Muscle layer of duodenum (tissue), 2 donors: ENCODE data around the gene ZDHHC14.

Experiments used
- H3K27ac ChIP-seq: one replicate; pipeline ENCODE4 v1.7.0; 2013; ENCODE audit warnings: mild to moderate bottlenecking, low read length
- H3K27me3 ChIP-seq: one replicate; pipeline ENCODE4 v1.7.0; 2013; ENCODE audit warnings: low read depth, mild to moderate bottlenecking, control low read depth, low read length
- H3K36me3 ChIP-seq, 2 donors: one replicate each; pipeline ENCODE4 v1.7.0; 2013; ENCODE audit warnings: low read length in 2 of 2, control low read depth in 1 of 2, mild to moderate bottlenecking in 1 of 2; ENCODE audit not compliant: insufficient read depth in 2 of 2, control insufficient read depth in 1 of 2
- H3K4me1 ChIP-seq, 2 donors: one replicate each; pipeline ENCODE4 v1.7.0; 2013; ENCODE audit warnings: low read length in 2 of 2, mild to moderate bottlenecking in 2 of 2, control low read depth in 1 of 2, moderate library complexity in 1 of 2; ENCODE audit not compliant: insufficient read depth in 2 of 2, control insufficient read depth in 1 of 2
- H3K4me3 ChIP-seq, 2 donors: one replicate each; pipeline ENCODE4 v1.7.0; 2013; ENCODE audit warnings: low read length in 2 of 2, low read depth in 1 of 2, mild to moderate bottlenecking in 1 of 2
- H3K9me3 ChIP-seq, 2 donors: one replicate each; pipeline ENCODE4 v1.7.0; 2013; ENCODE audit warnings: low read length in 2 of 2, control low read depth in 1 of 2, mild to moderate bottlenecking in 1 of 2; ENCODE audit not compliant: control insufficient read depth in 1 of 2
- donor health status: healthy.

Gene ZDHHC14

DNA sequence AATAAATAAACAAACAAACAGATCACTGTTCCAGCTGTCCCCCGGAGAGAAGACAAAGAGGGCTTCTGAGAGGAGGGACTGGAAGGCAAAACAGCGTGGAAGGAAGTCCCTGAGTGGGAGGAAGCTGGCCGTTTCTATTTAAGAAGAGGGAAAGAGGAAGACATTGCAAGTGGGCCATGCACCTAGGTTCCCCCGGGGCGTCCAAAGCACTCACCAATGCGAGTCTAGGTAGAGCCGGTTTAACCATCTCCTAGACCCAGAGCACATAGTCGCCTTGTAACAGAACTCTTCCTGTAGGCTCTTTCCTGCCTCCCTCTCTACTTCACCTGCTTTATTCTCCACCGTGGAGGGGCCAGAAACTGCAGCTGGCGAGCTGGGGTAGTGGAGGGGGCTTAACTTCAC is 158.4 kb downstream of the ZDHHC14 start:
- Histone ChIP-seq H3K27me3 (no peaks in the 10 kb centered on the region), H3K4me3 (no peak overlapping the region), H3K4me1 (peaks cover 24 to 26% of the 10 kb centered on the region in 2 donors), H3K9me3 (no peaks in the 10 kb centered on the region), H3K27ac (no peak overlapping the region), H3K36me3 (peaks cover 0 to 8% of the 10 kb centered on the region in 2 donors)

DNA sequence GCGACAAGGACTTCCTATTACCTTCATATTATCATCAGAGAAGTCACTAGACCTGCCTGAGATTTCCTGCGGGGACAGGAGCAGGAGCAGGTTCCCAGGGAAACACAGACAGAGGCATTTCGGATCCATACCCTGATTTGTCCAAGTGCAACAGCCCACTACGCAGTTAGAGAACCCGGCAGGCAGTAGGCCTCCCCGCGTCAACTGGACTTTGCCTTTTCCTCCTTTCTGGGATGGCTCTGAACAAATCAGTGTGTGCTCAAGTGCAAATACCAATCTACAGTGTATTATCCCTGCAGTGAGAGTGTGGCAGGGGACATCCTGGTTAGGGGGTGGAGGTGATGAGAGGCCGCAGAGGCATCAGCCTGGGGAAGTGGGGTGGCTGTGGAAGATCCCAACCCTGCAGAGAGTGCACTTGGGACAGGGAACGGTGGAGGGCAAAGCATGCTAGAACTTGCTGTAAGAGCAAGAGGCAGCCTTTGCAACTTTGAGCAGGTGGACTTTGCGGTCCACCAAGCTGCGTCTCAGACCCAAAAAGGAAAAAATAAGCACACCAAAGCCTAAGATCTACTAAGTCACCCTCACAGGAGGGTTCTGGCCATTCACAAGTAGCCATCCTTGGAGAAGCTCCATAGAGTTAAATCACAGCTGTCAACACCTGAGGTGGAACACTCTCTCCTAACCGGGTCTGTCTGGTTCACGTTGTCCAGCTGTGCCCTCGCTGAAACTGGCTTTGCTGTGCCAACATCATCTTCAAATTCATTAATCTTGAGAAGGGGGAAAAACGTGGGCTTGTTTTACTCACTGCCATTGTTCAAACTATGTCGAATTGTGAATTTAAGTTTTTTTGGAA is 159.1 kb downstream of the ZDHHC14 start:
- no peak overlapping the region for H3K4me3 ChIP-seq
- no peaks in the 10 kb centered on the region for H3K27me3 ChIP-seq
- H3K27ac ChIP-seq, result no peak overlapping the region

DNA sequence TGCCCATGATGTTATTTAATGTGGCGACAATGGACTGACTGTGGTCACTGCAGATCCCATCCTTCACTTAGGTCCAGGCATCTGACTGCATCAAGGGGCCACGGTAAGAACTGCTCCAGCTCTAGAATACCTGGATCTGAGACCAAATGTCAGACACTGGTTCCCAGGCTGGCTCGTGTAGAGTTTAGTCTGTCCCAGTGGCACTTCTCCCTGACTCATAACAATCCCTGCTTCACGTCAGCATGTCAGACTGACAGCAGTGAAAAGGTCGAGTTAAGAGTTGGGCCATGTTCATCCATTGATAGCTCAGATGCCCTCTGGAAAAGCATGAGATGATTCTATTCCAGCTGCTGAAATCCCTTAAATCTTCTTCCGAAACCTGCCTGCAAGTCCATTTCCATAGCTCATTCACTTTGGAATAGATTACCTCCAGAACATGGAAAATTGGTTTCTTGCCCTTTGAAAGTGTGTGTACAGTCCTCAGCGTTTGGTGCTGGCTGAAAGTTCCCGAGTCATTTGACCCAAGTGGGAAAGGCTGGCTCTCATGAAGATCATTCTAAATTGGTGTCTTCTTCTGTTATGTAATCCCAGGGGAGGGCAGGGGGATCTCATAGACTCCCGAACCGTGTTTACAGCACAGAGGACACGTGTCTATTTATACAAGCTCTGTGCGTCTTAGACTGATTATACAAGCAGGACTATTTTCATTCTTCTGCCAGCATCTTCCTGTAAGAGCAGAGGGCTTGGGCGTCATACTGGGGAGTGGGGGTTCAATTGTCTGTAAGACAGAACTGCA is 160.8 kb downstream of the ZDHHC14 start:
- H3K27ac ChIP-seq, result no peak overlapping the region
- H3K4me1 ChIP-seq, result peaks cover 5 to 18% of the 10 kb centered on the region in 2 donors
- H3K27me3 ChIP-seq, result no peaks in the 10 kb centered on the region
- no peaks in the 10 kb centered on the region for H3K9me3 ChIP-seq
- H3K36me3 ChIP-seq, result peaks cover 6 to 13% of the 10 kb centered on the region in 2 donors
- no peak overlapping the region for H3K4me3 ChIP-seq

More for the DNA sequence above, 159.1 kb downstream of the ZDHHC14 start:
- Histone ChIP-seq H3K9me3 (no peaks in the 10 kb centered on the region), H3K4me1 (peaks cover 17 to 23% of the 10 kb centered on the region in 2 donors), H3K36me3 (peaks cover 6 to 13% of the 10 kb centered on the region in 2 donors)

GRCh38 chr6:157542414-157543160 is 161.6 kb downstream of the ZDHHC14 start:
- H3K27ac ChIP-seq, result no peak overlapping the region

GRCh38 chr6:157546321-157546720 is 165.3 kb downstream of the ZDHHC14 start:
- Histone ChIP-seq H3K4me3 (no peak overlapping the region), H3K27ac (no peak overlapping the region), H3K4me1 (peaks cover 0 to 7% of the 10 kb centered on the region in 2 donors), H3K36me3 (peaks cover 6 to 16% of the 10 kb centered on the region in 2 donors), H3K9me3 (no peaks in the 10 kb centered on the region), H3K27me3 (no peaks in the 10 kb centered on the region)

More at GRCh38 chr6:157542414-157543160, 161.6 kb downstream of the ZDHHC14 start:
- Histone ChIP-seq H3K4me3 (no peak overlapping the region), H3K4me1 (peaks cover 3 to 11% of the 10 kb centered on the region in 2 donors), H3K9me3 (no peaks in the 10 kb centered on the region), H3K27me3 (no peaks in the 10 kb centered on the region), H3K36me3 (peaks cover 6 to 16% of the 10 kb centered on the region in 2 donors)

DNA sequence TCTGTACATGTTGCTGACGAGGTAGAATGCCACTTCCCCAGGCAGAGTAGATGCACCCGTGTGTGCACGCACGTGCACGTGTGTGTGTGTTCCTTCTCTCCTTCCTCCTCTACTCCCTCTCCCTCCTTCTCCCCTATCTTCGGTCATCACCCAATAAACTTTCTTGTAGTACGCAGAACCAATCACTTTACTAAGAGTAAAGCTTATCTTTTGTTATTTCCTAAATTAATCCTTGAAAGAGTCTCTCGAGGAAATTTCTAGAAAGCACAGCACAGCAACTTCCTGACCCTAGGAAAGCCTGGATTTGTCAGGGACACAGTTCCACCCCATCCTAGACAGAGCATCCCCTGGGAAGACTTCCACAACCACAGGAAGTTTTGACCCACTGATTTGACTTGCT is 166.1 kb downstream of the ZDHHC14 start:
- H3K4me1 ChIP-seq, result peaks cover 0 to 1% of the 10 kb centered on the region in 2 donors
- peaks cover 6 to 16% of the 10 kb centered on the region in 2 donors for H3K36me3 ChIP-seq
- H3K9me3 ChIP-seq, result no peaks in the 10 kb centered on the region
- H3K27ac ChIP-seq, result no peak overlapping the region
- H3K27me3 ChIP-seq, result no peaks in the 10 kb centered on the region
- no peak overlapping the region for H3K4me3 ChIP-seq

- Histone ChIP-seq H3K4me3 (no peak overlapping the region), H3K27ac (no peak overlapping the region)
Observed at GRCh38 chr6:157548635-157549467, 167.9 kb downstream of the ZDHHC14 start.

GRCh38 chr6:157549468-157549745 is 168.4 kb downstream of the ZDHHC14 start:
- Histone ChIP-seq H3K27ac (no peak overlapping the region), H3K4me3 (no peak overlapping the region), H3K27me3 (no peaks in the 10 kb centered on the region), H3K9me3 (no peaks in the 10 kb centered on the region), H3K4me1 (no peaks in the 10 kb centered on the region), H3K36me3 (peaks cover 6 to 9% of the 10 kb centered on the region in 2 donors)

More at GRCh38 chr6:157548635-157549467, 167.9 kb downstream of the ZDHHC14 start:
- Histone ChIP-seq H3K9me3 (no peaks in the 10 kb centered on the region), H3K36me3 (peaks cover 6 to 11% of the 10 kb centered on the region in 2 donors), H3K4me1 (no peaks in the 10 kb centered on the region), H3K27me3 (no peaks in the 10 kb centered on the region)

- Histone ChIP-seq H3K4me1 (no peaks in the 10 kb centered on the region), H3K27ac (no peak overlapping the region), H3K27me3 (no peaks in the 10 kb centered on the region), H3K36me3 (peaks cover 0 to 3% of the 10 kb centered on the region in 2 donors), H3K9me3 (no peaks in the 10 kb centered on the region), H3K4me3 (no peak overlapping the region)
Observed at GRCh38 chr6:157550114-157550989, 169.4 kb downstream of the ZDHHC14 start.
